ENCODE measurements around the gene WNT5A.

DNA sequence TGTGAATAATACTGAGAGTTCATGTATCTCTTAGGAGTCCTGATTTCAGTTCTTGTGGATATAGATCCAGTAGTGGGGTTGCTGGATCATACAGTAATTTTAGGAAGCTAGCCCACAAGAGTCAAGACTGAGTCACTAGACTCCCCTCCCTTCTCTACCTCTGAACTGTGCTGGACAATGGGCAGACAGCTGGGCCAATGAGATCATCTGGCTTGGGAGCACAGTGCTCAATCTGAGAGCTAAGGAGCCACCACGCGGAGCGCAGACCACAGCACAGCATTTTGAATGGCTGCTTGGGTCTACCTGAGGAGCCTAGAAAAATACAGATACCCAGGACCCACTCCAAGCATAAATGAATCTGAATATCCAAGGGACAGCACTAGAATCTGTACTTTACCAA is 32.5 kb downstream of the WNT5A start:
- TF ChIP-seq, protein P1, sequence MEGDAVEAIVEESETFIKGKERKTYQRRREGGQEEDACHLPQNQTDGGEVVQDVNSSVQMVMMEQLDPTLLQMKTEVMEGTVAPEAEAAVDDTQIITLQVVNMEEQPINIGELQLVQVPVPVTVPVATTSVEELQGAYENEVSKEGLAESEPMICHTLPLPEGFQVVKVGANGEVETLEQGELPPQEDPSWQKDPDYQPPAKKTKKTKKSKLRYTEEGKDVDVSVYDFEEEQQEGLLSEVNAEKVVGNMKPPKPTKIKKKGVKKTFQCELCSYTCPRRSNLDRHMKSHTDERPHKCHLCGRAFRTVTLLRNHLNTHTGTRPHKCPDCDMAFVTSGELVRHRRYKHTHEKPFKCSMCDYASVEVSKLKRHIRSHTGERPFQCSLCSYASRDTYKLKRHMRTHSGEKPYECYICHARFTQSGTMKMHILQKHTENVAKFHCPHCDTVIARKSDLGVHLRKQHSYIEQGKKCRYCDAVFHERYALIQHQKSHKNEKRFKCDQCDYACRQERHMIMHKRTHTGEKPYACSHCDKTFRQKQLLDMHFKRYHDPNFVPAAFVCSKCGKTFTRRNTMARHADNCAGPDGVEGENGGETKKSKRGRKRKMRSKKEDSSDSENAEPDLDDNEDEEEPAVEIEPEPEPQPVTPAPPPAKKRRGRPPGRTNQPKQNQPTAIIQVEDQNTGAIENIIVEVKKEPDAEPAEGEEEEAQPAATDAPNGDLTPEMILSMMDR (IDR thresholded peaks at IDR 0.05): no peak
- no peak for TF ChIP-seq POLR2A (IDR thresholded peaks at IDR 0.05)

Data from right lobe of liver (tissue), 4 donors.